Erythroblast (primary cell): ENCODE measurements around the gene ITPR1.

Experiments
- GATA1 ChIP-seq: IDR thresholded peaks from 2 replicates; pipeline ENCODE4 v1.6.1; 2011; ENCODE audit warnings: low read depth, mild to moderate bottlenecking, control low read depth, low read length, moderate library complexity
- POLR2A ChIP-seq: IDR thresholded peaks from 2 replicates; pipeline ENCODE4 v1.6.1; 2011; ENCODE audit warnings: mild to moderate bottlenecking, low read length

GRCh38 chr3:4584456-4585249, 91.5 kb downstream of the ITPR1 start:
- TF ChIP-seq POLR2A (no peak), GATA1 (no peak)
